NT2/D1 (cell line): Measurements from ENCODE around the gene C10orf120.

Experiments
- DNase-seq: peaks from one replicate; pipeline ENCODE4 v3.0.0-alpha.2; 2011; ENCODE audit warnings: low read depth, low spot score
- H3K27me3 ChIP-seq: 2 replicates; pipeline ENCODE4 v1.6.0; 2011; ENCODE audit warnings: mild to moderate bottlenecking; ENCODE audit not compliant: insufficient read length, insufficient read depth
- H3K36me3 ChIP-seq: 2 replicates; pipeline ENCODE4 v1.6.1; 2011; ENCODE audit warnings: mild to moderate bottlenecking, low read length, mixed read lengths; ENCODE audit not compliant: insufficient read depth, insufficient read length
- H3K4me1 ChIP-seq: 2 replicates; pipeline ENCODE4 v1.5.1; 2011; ENCODE audit not compliant: insufficient read depth, insufficient read length
- H3K4me3 ChIP-seq: 2 replicates; pipeline ENCODE4 v1.5.1; 2011; ENCODE audit warnings: low read depth; ENCODE audit not compliant: insufficient read length
- H3K9ac ChIP-seq: 2 replicates; pipeline ENCODE4 v1.6.0; 2011; ENCODE audit warnings: low read depth; ENCODE audit not compliant: insufficient read length
- H3K9me3 ChIP-seq: 2 replicates; pipeline ENCODE4 v1.5.1; 2011; ENCODE audit warnings: mild to moderate bottlenecking, low read length; ENCODE audit not compliant: insufficient read depth
- SUZ12 ChIP-seq: IDR thresholded peaks from 2 replicates; pipeline ENCODE4 v1.6.1; 2011; ENCODE audit not compliant: insufficient read length, insufficient read depth; ENCODE audit errors: extremely low read depth
- YY1 ChIP-seq: IDR thresholded peaks from 2 replicates; pipeline ENCODE4 v1.6.1; 2011; ENCODE audit not compliant: insufficient read length, insufficient read depth
- ZNF274 ChIP-seq: IDR thresholded peaks from 2 replicates; pipeline ENCODE4 v1.6.1; 2011; ENCODE audit warnings: mild to moderate bottlenecking, low read depth, low read length

The C10orf120 gene

GRCh38 chr10:122706467-122706866 lies 6.8 kb upstream of the C10orf120 start:
- no peak for DNase-seq
- Histone ChIP-seq H3K36me3 (no peaks in the 10 kb centered on the region), H3K27me3 (no peaks in the 10 kb centered on the region), H3K4me1 (no peaks in the 10 kb centered on the region), H3K9me3 (no peaks in the 10 kb centered on the region), H3K4me3 (no peak overlapping the region), H3K9ac (no peak overlapping the region)
- TF ChIP-seq ZNF274 (no peak), YY1 (no peak), SUZ12 (no peak)

- Histone ChIP-seq H3K9ac (no peak overlapping the region), H3K27me3 (no peaks in the 10 kb centered on the region), H3K4me3 (no peak overlapping the region), H3K36me3 (no peaks in the 10 kb centered on the region), H3K4me1 (no peaks in the 10 kb centered on the region), H3K9me3 (no peaks in the 10 kb centered on the region)
- TF ChIP-seq YY1 (no peak), SUZ12 (no peak), ZNF274 (no peak)
- DNase-seq = peak; percentile 46
Measured at GRCh38 chr10:122703483-122704448, 4.1 kb upstream of the C10orf120 start.

GRCh38 chr10:122702275-122702674 lies 2.6 kb upstream of the C10orf120 start:
- Histone ChIP-seq H3K9ac (no peak overlapping the region), H3K4me3 (no peak overlapping the region), H3K9me3 (no peaks in the 10 kb centered on the region), H3K27me3 (no peaks in the 10 kb centered on the region), H3K4me1 (no peaks in the 10 kb centered on the region), H3K36me3 (no peaks in the 10 kb centered on the region)
- TF ChIP-seq SUZ12 (no peak), ZNF274 (no peak), YY1 (no peak)
- peak; percentile 28 for DNase-seq

- Histone ChIP-seq H3K36me3 (no peaks in the 10 kb centered on the region), H3K9me3 (no peaks in the 10 kb centered on the region), H3K27me3 (no peaks in the 10 kb centered on the region), H3K9ac (no peak overlapping the region), H3K4me1 (no peaks in the 10 kb centered on the region), H3K4me3 (no peak overlapping the region)
- TF ChIP-seq ZNF274 (no peak), SUZ12 (no peak), YY1 (no peak)
- no peak for DNase-seq
Measured at GRCh38 chr10:122701652-122702051, 2.0 kb upstream of the C10orf120 start.

DNA sequence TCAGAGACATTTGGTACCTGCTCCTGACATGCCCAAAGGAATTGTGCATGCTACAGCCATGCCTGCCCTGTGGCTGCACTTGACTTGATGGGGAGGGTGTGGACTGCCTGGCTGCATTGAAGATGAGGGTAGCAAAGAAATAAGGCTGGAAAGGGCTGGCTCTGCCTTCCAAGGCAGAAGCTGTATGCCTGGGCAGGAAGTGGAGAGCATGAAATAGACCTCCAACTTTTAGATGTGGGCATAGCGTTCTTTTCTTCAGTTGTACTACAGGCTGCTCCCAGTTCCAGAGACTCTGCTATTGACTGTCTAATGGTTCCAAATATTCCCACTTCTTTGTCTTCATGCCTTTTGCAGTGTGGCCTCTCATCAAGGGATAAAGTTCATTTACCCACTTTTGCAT lies 3.0 kb downstream of the C10orf120 start:
- Histone ChIP-seq H3K4me1 (no peaks in the 10 kb centered on the region), H3K4me3 (no peak overlapping the region), H3K9me3 (no peaks in the 10 kb centered on the region), H3K36me3 (no peaks in the 10 kb centered on the region), H3K27me3 (no peaks in the 10 kb centered on the region), H3K9ac (no peak overlapping the region)
- no peak for DNase-seq
- TF ChIP-seq YY1 = no peak

- Histone ChIP-seq H3K36me3 (no peaks in the 10 kb centered on the region), H3K9me3 (no peaks in the 10 kb centered on the region), H3K27me3 (no peaks in the 10 kb centered on the region), H3K4me1 (no peaks in the 10 kb centered on the region), H3K9ac (no peak overlapping the region), H3K4me3 (no peak overlapping the region)
- no peak for DNase-seq
- no peak for TF ChIP-seq ZNF274
- TF ChIP-seq YY1 = no peak
- TF ChIP-seq SUZ12 = no peak
Measured at GRCh38 chr10:122692744-122693143, 6.9 kb downstream of the C10orf120 start.

DNA sequence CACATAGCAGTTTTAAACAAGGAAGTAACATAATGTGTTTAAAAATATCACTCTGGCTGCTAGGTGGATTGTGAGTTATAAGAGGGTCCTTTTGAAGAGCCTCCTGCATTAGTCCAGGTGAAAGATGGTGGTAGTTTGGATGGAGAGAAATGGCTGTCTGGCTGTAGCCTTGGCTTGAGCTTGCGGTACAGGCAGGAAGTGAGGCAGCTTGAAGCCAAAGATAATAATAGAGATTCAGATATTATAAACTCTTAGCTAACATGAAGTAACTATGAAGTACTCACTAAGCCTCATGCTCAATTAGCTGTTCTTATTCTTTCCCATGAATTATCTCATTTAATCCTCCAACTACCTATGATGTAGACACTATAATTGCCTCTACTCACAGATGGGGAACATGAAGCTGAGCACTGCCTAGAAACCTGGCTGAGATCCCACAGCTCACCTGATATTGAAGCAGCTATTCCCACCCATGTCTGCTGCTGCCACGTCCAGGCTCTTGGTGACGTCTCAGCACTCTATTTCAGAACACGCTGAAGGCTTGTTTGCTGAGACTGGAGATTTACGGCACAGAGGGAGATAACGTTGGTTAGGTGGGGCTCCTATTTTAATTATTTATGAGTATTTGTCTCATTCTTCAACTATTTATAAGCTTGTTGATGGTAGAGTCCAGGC lies 10.4 kb downstream of the C10orf120 start:
- no peaks in the 10 kb centered on the region for H3K27me3 ChIP-seq
- H3K4me1 ChIP-seq = no peaks in the 10 kb centered on the region
- no peak overlapping the region for H3K4me3 ChIP-seq
- H3K36me3 ChIP-seq = no peaks in the 10 kb centered on the region
- no peaks in the 10 kb centered on the region for H3K9me3 ChIP-seq
- TF ChIP-seq SUZ12 (no peak), ZNF274 (no peak), YY1 (no peak)
- no peak for DNase-seq
- H3K9ac ChIP-seq = no peak overlapping the region
